T-helper 2 cell treated with Interferon-gamma antibody and Interleukin-4, amounts not matched to agents 5 μg/mL and 100 μg/mL, for 36 hours (primary cell): Measurements from ENCODE around the gene EYS.

ENCODE experiments used
- DNase-seq: peaks from one replicate; pipeline ENCODE4 v3.0.0; 2021; ENCODE audit warnings: low spot score
- H3K27ac Mint-ChIP-seq: one replicate; pipeline ENCODE4 v1.8.0; 2021; ENCODE audit warnings: mild to moderate bottlenecking, mixed read lengths
- H3K27me3 Mint-ChIP-seq: one replicate; pipeline ENCODE4 v1.8.0; 2021; ENCODE audit warnings: low read depth, mixed read lengths
- H3K36me3 Mint-ChIP-seq: one replicate; pipeline ENCODE4 v1.8.0; 2021; ENCODE audit warnings: low read depth, mixed read lengths
- H3K4me1 Mint-ChIP-seq: one replicate; pipeline ENCODE4 v1.8.0; 2021; ENCODE audit warnings: low read depth, mixed read lengths
- H3K4me3 Mint-ChIP-seq: one replicate; pipeline ENCODE4 v1.8.0; 2022; ENCODE audit warnings: mild to moderate bottlenecking, moderate library complexity, mixed read lengths
- H3K9me3 Mint-ChIP-seq: one replicate; pipeline ENCODE4 v1.8.0; 2021; ENCODE audit warnings: mixed read lengths

The EYS gene

DNA sequence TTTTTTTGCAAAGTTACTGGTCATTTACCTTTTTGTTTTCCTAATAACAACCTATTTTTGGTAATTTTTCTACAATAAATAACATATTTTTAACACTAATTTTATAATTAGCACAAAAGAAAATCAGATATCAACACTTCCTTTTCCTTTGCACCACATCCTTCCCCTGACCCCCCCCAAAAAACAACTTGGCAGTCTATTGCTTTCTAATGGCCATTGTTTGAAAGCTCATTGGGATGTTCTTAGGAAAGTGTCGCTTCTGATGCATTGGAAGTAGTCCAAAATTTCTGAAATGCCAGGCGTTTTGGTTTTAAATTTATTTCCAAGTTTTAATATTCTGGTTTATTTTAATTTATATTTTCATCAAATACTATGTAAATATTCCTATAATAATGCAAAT lies 407.8 kb downstream of the EYS start:
- no peak for DNase-seq
- Mint-ChIP-seq H3K27me3 (no peaks in the 10 kb centered on the region), H3K4me1 (no peaks in the 10 kb centered on the region), H3K27ac (no peak overlapping the region), H3K4me3 (no peak overlapping the region), H3K9me3 (peaks cover 6% of the 10 kb centered on the region), H3K36me3 (no peaks in the 10 kb centered on the region)

GRCh38 chr6:65295812-65296211 lies 411.2 kb downstream of the EYS start:
- no peaks in the 10 kb centered on the region for H3K27me3 Mint-ChIP-seq
- no peaks in the 10 kb centered on the region for H3K36me3 Mint-ChIP-seq
- no peaks in the 10 kb centered on the region for H3K4me1 Mint-ChIP-seq
- H3K9me3 Mint-ChIP-seq: peaks cover 23% of the 10 kb centered on the region
- no peak for DNase-seq
- no peak overlapping the region for H3K4me3 Mint-ChIP-seq
- no peak overlapping the region for H3K27ac Mint-ChIP-seq

GRCh38 chr6:65289491-65289890 lies 417.5 kb downstream of the EYS start:
- Mint-ChIP-seq H3K4me1 (no peaks in the 10 kb centered on the region), H3K36me3 (no peaks in the 10 kb centered on the region), H3K9me3 (peaks cover 30% of the 10 kb centered on the region), H3K4me3 (no peak overlapping the region), H3K27ac (no peak overlapping the region), H3K27me3 (no peaks in the 10 kb centered on the region)
- DNase-seq: no peak

GRCh38 chr6:65285275-65285674 lies 421.8 kb downstream of the EYS start:
- no peak for DNase-seq

GRCh38 chr6:65280060-65280459 lies 427.0 kb downstream of the EYS start:
- no peak for DNase-seq
- no peak overlapping the region for H3K4me3 Mint-ChIP-seq
- H3K9me3 Mint-ChIP-seq: peaks cover 19% of the 10 kb centered on the region
- no peaks in the 10 kb centered on the region for H3K36me3 Mint-ChIP-seq
- no peaks in the 10 kb centered on the region for H3K4me1 Mint-ChIP-seq
- no peaks in the 10 kb centered on the region for H3K27me3 Mint-ChIP-seq
- H3K27ac Mint-ChIP-seq: no peak overlapping the region

More at GRCh38 chr6:65285275-65285674, 421.8 kb downstream of the EYS start:
- no peaks in the 10 kb centered on the region for H3K27me3 Mint-ChIP-seq
- peaks cover 17% of the 10 kb centered on the region for H3K9me3 Mint-ChIP-seq
- no peaks in the 10 kb centered on the region for H3K36me3 Mint-ChIP-seq
- H3K4me3 Mint-ChIP-seq: no peak overlapping the region
- no peak overlapping the region for H3K27ac Mint-ChIP-seq
- no peaks in the 10 kb centered on the region for H3K4me1 Mint-ChIP-seq

GRCh38 chr6:65262241-65262640 lies 444.8 kb downstream of the EYS start:
- DNase-seq: no peak
- Mint-ChIP-seq H3K9me3 (peaks cover 28% of the 10 kb centered on the region), H3K4me3 (no peak overlapping the region), H3K27ac (no peak overlapping the region), H3K36me3 (no peaks in the 10 kb centered on the region), H3K4me1 (no peaks in the 10 kb centered on the region), H3K27me3 (no peaks in the 10 kb centered on the region)

GRCh38 chr6:65259982-65260381 lies 447.0 kb downstream of the EYS start:
- Mint-ChIP-seq H3K4me3 (no peak overlapping the region), H3K36me3 (no peaks in the 10 kb centered on the region), H3K27ac (no peak overlapping the region), H3K9me3 (peaks cover 31% of the 10 kb centered on the region), H3K27me3 (no peaks in the 10 kb centered on the region), H3K4me1 (no peaks in the 10 kb centered on the region)
- no peak for DNase-seq

DNA sequence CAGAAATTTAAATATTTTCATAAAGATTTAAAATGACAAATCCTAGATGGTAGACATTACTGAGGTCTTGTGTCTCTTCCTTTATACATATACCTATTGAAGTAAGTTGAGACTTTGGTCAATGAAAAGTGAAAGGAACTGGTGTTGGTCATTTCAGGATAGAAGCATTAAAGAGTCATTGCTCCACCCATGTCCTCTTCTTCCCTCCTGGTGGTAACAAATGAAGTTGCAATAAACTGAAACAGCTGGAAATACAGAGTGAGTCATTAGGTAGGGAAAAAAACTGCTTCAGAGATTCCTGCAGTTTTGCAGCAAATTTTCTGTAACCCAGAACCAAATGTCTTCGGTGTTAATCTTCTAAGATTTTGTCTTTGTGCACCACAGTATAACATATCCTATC lies 448.0 kb downstream of the EYS start:
- Mint-ChIP-seq H3K9me3 (peaks cover 33% of the 10 kb centered on the region), H3K4me3 (no peak overlapping the region), H3K36me3 (no peaks in the 10 kb centered on the region), H3K4me1 (no peaks in the 10 kb centered on the region), H3K27ac (no peak overlapping the region), H3K27me3 (no peaks in the 10 kb centered on the region)
- no peak for DNase-seq

- no peak for DNase-seq
- H3K4me1 Mint-ChIP-seq: no peaks in the 10 kb centered on the region
- no peaks in the 10 kb centered on the region for H3K27me3 Mint-ChIP-seq
- peaks cover 32% of the 10 kb centered on the region for H3K9me3 Mint-ChIP-seq
- H3K27ac Mint-ChIP-seq: no peak overlapping the region
- no peaks in the 10 kb centered on the region for H3K36me3 Mint-ChIP-seq
- no peak overlapping the region for H3K4me3 Mint-ChIP-seq
These were observed 454.0 kb downstream of the EYS start for GRCh38 chr6:65253041-65253440.

GRCh38 chr6:65248101-65248610 lies 458.9 kb downstream of the EYS start:
- H3K27ac Mint-ChIP-seq: no peak overlapping the region
- H3K4me1 Mint-ChIP-seq: no peaks in the 10 kb centered on the region
- no peak overlapping the region for H3K4me3 Mint-ChIP-seq
- no peaks in the 10 kb centered on the region for H3K27me3 Mint-ChIP-seq
- H3K9me3 Mint-ChIP-seq: peaks cover 19% of the 10 kb centered on the region
- H3K36me3 Mint-ChIP-seq: no peaks in the 10 kb centered on the region
- DNase-seq: no peak

DNA sequence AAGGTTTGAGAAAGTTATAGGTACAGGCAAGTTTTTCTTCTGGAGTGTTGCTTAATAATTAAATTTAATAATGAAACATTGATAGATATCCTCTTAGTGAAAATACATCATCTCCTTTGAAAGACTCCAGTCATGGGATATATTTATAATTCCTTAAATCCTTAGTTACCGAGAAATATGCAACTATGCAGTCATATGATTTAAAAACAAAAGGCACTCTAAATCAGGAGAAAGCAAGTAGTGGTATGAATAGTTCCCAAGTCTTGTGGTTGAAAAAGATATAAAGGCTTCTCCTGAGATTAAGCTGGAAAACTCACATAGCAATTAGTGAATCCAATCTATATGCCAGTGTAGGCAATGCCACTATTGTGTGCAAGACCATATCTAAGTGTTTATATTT lies 475.4 kb downstream of the EYS start:
- no peaks in the 10 kb centered on the region for H3K27me3 Mint-ChIP-seq
- no peaks in the 10 kb centered on the region for H3K4me1 Mint-ChIP-seq
- H3K9me3 Mint-ChIP-seq: peaks cover 38% of the 10 kb centered on the region
- no peak overlapping the region for H3K4me3 Mint-ChIP-seq
- no peak for DNase-seq
- no peak overlapping the region for H3K27ac Mint-ChIP-seq
- no peaks in the 10 kb centered on the region for H3K36me3 Mint-ChIP-seq

DNA sequence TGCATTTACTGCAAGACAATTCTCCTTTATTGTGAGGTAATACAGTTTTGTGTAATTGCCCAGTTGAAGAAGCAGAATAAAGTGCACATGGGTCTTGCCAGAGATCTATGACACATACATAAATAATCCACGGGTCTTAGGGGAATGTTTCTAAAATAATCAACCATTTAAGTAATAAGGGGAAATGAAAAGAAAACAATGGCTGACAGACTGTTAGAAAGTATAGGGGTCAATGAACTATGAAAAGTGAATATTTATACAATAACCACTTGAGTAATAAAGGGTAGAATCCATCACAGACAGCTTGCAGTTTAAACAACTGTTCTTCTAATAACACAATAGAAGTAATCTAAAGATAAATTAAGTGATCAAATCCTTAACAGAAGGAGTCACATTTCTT lies 477.2 kb downstream of the EYS start:
- no peak for DNase-seq
- Mint-ChIP-seq H3K9me3 (peaks cover 36% of the 10 kb centered on the region), H3K4me3 (no peak overlapping the region), H3K27ac (no peak overlapping the region), H3K4me1 (no peaks in the 10 kb centered on the region), H3K27me3 (no peaks in the 10 kb centered on the region), H3K36me3 (no peaks in the 10 kb centered on the region)

DNA sequence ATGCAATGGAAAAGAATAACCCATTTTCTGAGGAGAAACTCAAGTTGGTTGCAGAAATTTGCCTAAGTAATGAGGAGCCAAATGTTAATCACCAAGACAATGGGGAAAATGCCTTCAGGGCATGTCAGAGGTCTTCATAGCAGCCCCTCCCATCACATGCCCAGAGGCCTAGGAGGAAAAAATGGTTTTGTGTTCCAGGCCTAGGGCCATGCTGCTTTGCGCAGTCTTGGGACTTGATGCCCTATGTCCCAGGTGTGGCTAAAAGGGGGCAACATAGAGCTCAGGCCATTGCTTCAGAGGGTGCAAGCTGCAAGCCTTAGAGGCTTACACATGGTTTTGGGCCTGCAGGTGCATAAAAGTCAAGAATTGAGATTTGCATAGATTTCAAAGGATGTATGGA lies 485.9 kb downstream of the EYS start:
- H3K27me3 Mint-ChIP-seq: no peaks in the 10 kb centered on the region
- H3K36me3 Mint-ChIP-seq: no peaks in the 10 kb centered on the region
- H3K27ac Mint-ChIP-seq: no peak overlapping the region
- H3K4me3 Mint-ChIP-seq: no peak overlapping the region
- H3K4me1 Mint-ChIP-seq: no peaks in the 10 kb centered on the region
- no peak for DNase-seq
- peaks cover 62% of the 10 kb centered on the region for H3K9me3 Mint-ChIP-seq

GRCh38 chr6:65202738-65203137 lies 504.3 kb downstream of the EYS start:
- Mint-ChIP-seq H3K36me3 (no peaks in the 10 kb centered on the region), H3K27ac (no peak overlapping the region), H3K9me3 (peaks cover 33% of the 10 kb centered on the region), H3K4me1 (no peaks in the 10 kb centered on the region), H3K27me3 (no peaks in the 10 kb centered on the region), H3K4me3 (no peak overlapping the region)
- no peak for DNase-seq

DNA sequence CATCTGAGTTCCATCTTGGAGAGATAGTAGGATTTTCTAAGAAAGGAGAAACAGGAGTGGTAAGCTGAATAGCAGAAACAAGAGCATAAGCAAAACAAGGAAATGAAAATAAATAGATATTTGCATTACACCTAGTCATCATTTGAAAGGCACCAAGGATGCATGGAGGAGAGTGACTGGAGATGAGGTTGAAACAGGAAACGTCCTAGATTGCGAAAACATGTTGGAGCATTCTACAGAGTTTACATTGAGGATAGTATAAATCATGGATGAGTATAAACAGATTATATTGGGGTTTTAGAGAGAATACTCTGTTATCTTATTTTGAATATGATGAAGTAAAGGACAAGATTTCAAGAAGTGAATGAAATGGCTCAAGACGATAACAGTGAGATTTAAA lies 507.3 kb downstream of the EYS start:
- no peaks in the 10 kb centered on the region for H3K36me3 Mint-ChIP-seq
- DNase-seq: no peak
- H3K9me3 Mint-ChIP-seq: peaks cover 31% of the 10 kb centered on the region
- H3K4me3 Mint-ChIP-seq: no peak overlapping the region
- no peak overlapping the region for H3K27ac Mint-ChIP-seq
- H3K27me3 Mint-ChIP-seq: no peaks in the 10 kb centered on the region
- H3K4me1 Mint-ChIP-seq: no peaks in the 10 kb centered on the region
